Activated T-helper 9 cell treated with anti-CD3 and anti-CD28 coated beads, Interleukin-2, amount 50 U/mL, for 16 hours (primary cell): ENCODE data around the gene RTCB.
"Not testable (repeated sequence)": the region's sequence is repeated elsewhere in the genome, so short reads cannot be mapped to it uniquely, and the experiment has no call there.

Experiments used
- DNase-seq: peaks from one replicate; pipeline ENCODE4 v3.0.0-alpha.2; 2020; ENCODE audit warnings: low read depth

RTCB gene

GRCh38 chr22:32389685-32390084, 22.4 kb downstream of the RTCB start:
- DNase-seq, result no peak

DNA sequence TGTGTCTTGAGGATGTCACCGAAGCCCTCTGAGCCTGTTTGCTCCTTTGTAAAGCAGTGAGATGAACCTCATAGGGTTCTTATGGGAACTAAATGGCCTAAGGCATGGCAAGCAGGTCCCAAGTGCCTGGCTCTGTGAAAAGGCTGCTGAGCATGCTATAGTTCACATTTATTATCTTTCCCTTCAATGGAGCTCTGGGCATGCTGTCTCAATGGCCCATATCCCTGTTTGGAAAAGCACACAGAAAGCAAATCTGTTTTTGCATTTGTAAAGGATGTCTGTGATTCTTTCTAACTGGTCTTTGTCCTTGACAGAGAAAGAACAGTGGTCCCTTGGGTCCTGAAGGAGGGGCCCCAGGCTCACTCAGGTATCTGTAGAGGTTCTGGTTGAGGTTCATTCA, 26.4 kb downstream of the RTCB start:
- DNase-seq, result no peak

DNA sequence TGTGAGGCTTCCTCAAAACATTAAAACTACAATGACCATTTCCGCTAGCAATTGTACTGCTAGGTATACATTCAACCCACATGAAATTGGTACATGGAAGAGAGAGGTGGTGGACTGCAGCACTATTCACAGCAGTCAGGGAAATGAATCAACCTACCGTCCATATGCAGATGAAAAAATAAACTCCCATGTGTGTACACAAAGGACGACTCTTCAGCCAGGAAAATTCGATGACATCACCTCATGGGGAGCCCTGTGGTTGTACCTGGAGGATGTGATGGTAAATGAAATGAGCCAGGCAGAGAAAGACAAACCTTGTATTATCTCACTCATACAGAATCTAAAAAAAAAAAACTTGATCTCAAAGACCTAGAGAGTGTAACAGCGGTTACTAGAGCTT, 31.1 kb downstream of the RTCB start:
- no peak for DNase-seq

DNA sequence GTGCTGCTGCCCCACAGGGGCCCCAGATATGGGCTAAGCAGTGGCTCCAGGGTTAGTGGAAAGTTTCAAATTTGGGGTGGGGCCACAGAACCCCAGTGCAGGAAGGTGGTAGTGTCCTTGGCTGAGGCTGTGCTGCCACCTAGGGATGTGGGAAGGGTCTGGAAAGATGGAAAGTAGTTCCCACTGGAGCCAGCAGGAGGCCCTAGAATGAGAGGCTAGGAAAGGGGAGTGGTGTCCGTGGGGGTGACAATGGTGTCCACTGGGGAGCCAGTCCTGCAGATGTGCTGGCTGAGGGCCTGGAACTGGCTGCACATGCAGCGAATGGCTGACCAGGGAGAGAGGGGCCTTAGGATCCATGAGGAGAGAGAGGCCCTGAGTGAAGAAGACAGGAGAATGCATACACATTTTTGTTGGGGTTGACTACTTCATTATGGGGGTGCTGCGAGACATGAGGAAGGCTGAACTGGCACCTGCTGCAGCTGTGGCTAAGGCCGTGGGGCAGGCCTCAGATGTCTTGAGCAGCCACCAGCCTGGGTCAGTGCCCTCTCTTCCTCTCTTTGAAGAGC, 33.3 kb downstream of the RTCB start:
- no peak for DNase-seq

DNA sequence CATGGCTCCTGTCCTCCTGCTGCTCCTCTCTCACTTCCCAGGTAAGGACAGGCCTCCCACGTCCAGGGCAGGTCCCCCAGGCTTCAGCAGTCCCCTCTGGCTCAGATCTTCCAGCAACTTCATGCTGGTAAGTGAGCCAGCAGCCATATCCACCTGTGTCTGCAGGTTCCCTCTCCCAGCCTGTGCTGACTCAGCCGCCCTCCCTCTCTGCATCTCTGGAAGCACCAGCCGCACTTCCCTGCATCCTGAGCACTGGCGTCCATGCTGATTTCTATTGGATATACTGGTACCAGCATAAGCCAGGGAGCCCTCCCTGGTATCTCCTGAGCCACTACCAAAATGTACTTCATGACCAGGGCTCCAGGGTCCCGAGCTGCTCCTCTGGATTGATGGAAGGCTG, 35.4 kb downstream of the RTCB start:
- no peak for DNase-seq

- DNase-seq, result no peak
These were observed 36.2 kb downstream of the RTCB start for GRCh38 chr22:32375678-32376450.

DNA sequence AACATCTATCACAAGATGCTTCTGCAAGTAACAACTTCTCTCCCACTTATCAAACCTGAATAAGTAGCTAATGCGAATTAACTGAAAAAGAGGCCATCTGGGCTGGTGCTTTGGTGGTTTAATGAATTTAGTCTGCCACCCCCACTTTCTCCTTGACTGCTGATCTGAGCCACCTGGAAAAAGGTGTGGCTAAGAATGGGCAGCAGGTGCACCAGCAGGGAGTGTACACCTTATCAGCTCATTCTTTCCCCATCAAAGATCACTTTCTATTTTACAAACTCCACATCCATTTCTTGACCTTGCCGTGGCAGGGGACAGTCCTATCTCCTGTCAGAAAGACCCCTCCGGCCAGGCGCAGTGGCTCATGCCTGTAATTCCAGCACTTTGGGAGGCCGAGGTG, 47.8 kb downstream of the RTCB start:
- DNase-seq, result no peak

- DNase-seq, result no peak
These were observed 50.8 kb downstream of the RTCB start for GRCh38 chr22:32361257-32361656.

- DNase-seq, result not testable (repeated sequence)
These were observed 52.0 kb downstream of the RTCB start for GRCh38 chr22:32360096-32360495.

DNA sequence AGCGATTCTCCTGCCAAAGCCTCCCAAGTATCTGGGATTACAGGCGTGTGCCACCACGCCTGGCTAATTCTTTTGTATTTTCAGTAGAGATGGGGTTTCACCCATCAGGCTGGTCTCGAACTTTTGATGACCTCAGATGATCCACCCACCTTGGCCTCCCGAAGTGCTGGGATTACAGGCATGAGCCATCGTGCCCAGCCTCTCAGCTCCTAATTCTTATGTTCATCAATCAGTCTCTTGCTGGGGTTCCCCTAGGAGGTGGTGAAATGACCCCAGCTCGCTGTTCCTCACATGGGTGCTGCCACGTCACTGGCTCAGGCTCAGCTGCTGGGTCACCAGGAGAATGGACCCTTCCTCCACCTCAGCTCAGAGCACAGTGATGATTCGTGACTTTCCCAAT, 54.5 kb downstream of the RTCB start, which contains the start of gene RFPL3:
Gene RFPL3 (plus strand): TSS at position 301 of the 400 bp plus-strand sequence. CDS start 205 bp downstream, outside the sequence.
- not testable (repeated sequence) for DNase-seq

- DNase-seq, result no peak
These were observed 56.3 kb downstream of the RTCB start for GRCh38 chr22:32355760-32356159.

GRCh38 chr22:32354360-32355351, 57.4 kb downstream of the RTCB start:
- DNase-seq, result no peak

- no peak for DNase-seq
These were observed 58.2 kb downstream of the RTCB start for GRCh38 chr22:32353840-32354239.

- DNase-seq, result no peak
These were observed 58.8 kb downstream of the RTCB start for GRCh38 chr22:32353292-32353691.

- DNase-seq, result no peak
These were observed 59.4 kb downstream of the RTCB start for GRCh38 chr22:32352681-32353080.

GRCh38 chr22:32351875-32352274, 60.2 kb downstream of the RTCB start:
- not testable (repeated sequence) for DNase-seq

- DNase-seq, result no peak
These were observed 63.9 kb downstream of the RTCB start for GRCh38 chr22:32348031-32348611.

- no peak for DNase-seq
These were observed 68.1 kb downstream of the RTCB start for GRCh38 chr22:32343941-32344340.

- DNase-seq, result no peak
These were observed 69.1 kb downstream of the RTCB start for GRCh38 chr22:32342977-32343376.

DNA sequence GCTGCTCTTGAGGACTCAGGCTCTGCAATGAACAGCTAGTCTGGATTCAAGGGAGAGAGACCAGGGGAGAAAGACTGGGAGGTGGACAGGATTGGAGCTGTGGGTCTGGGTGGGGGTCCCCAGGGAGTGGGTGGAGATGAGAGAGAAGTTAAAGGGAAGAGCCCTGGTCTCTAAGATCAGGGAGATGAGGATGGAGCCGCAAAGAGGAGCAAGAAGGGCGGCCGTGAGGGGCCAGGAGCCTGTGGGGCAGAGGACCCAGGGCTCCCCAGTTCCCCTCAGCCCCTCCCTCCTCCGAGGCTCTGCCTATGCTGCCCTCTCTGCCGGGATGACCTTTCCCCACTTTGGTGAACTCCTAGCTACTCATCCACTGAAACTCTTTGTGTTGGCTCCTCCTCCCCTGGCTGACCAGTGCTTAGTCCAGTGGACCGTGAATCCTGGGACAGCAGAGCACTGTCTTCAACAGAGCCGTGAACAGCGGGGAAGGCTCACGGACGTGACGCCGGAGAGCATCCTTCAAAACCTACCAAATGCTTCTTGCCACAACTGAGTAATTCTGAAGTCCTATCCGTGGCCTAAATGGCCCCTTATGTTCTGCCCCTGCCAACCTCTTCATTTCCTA, 70.8 kb downstream of the RTCB start:
- no peak for DNase-seq

GRCh38 chr22:32340411-32340810, 71.6 kb downstream of the RTCB start:
- no peak for DNase-seq
